GM12878 (cell line): Measurements from ENCODE around the gene NECAB3. TPM values are rescaled to one million over a fixed set of nuclear protein-coding genes. Genes with fewer than 3 reads are reported as not detected.

Experiments used
- ATAC-seq: fragments of 200-7000 bp; cut with Tn5 transposase; 3 replicates; pipeline ENCODE4 v1.9.1; 2020; ENCODE audit warnings: mild to moderate bottlenecking, moderate library complexity
- BruUV-seq: library from RNA; stranded (reverse); fragments of 400-500 nt; replicated peaks from 2 replicates; lab custom pipeline; 2021; lab: Mats Ljungman, UMichigan
- CTCF ChIA-PET: fragments of 300-600 bp; sonication (Branson Sonifier 250); formaldehyde crosslinking; extraction: SDS; loops from one replicate; lab custom pipeline; 2021; ENCODE audit warnings: inconsistent platforms; lab: Yijun Ruan, JAX
- POLR2A ChIA-PET: fragments of 350-600 bp; formaldehyde crosslinking; extraction: SDS; loops from one replicate; lab custom pipeline; 2021; ENCODE audit warnings: inconsistent platforms; lab: Charles Lee
- RAD21 ChIA-PET: fragments of 300-600 bp; sonication (Branson Sonifier 250); formaldehyde crosslinking; loops from one replicate; lab custom pipeline; 2023; ENCODE audit warnings: antibody characterized with exemption; ENCODE audit not compliant: unreplicated experiment; lab: Charles Lee
- SMC1A ChIA-PET: fragments of 300-600 bp; sonication (Branson Sonifier 250); formaldehyde crosslinking; loops from one replicate; lab custom pipeline; 2023; ENCODE audit not compliant: unreplicated experiment, uncharacterized antibody; lab: Charles Lee
- DNase-seq: peaks from one replicate; pipeline ENCODE4 v3.0.0-alpha.2; 2011; ENCODE audit warnings: low read depth, low spot score
- FAIRE-seq: peaks from 3 replicates; lab custom pipeline; 2011; peaks lifted over from hg19 to GRCh38; lab: Jason Lieb, UNC
- H2AFZ ChIP-seq: 2 replicates; pipeline ENCODE4 v1.6.0; 2011; ENCODE audit warnings: low read depth, low read length, control low read depth; ENCODE audit not compliant: control insufficient read depth
- H3K27ac ChIP-seq: 2 replicates; pipeline ENCODE4 v1.5.1; 2011; ENCODE audit warnings: control low read depth; ENCODE audit not compliant: control insufficient read depth, insufficient read depth
- H3K27me3 ChIP-seq, 2 experiments: replicated peaks in 1 of 2; 2 replicates each; pipeline versions ENCODE4 v1.6.0 to v1.6.1; 2011; ENCODE audit warnings: low read length in 1 of 2; ENCODE audit not compliant: control insufficient read depth in 2 of 2, insufficient read depth in 2 of 2
- H3K36me3 ChIP-seq, 2 experiments: 2 replicates each; pipeline ENCODE4 v1.5.1; 2011; ENCODE audit warnings: low read length in 1 of 2; ENCODE audit not compliant: control insufficient read depth in 2 of 2, insufficient read depth in 2 of 2
- H3K4me1 ChIP-seq: 2 replicates; pipeline ENCODE4 v1.6.1; 2011; ENCODE audit warnings: mild to moderate bottlenecking, low read length, moderate library complexity, mixed read lengths; ENCODE audit not compliant: control insufficient read depth, insufficient read depth
- H3K4me2 ChIP-seq: 2 replicates; pipeline ENCODE4 v1.6.0; 2011; ENCODE audit warnings: control low read depth; ENCODE audit not compliant: control insufficient read depth, insufficient read depth
- H3K4me3 ChIP-seq: fragments of 200-600 bp; sonication (generic); 2 replicates; pipeline ENCODE4 v1.5.1; 2016
- H3K79me2 ChIP-seq: 2 replicates; pipeline ENCODE4 v1.6.0; 2011; ENCODE audit warnings: low read length; ENCODE audit not compliant: control insufficient read depth, insufficient read depth
- H3K9ac ChIP-seq: 2 replicates; pipeline ENCODE4 v1.8.0; 2011; ENCODE audit warnings: low read length, control low read depth, mixed read lengths; ENCODE audit not compliant: control insufficient read depth, insufficient read depth
- H3K9me3 ChIP-seq: replicated peaks from 3 replicates; pipeline ENCODE4 v1.5.1; 2011; ENCODE audit warnings: mild to moderate bottlenecking, low read length; ENCODE audit not compliant: control insufficient read depth, insufficient read depth
- H4K20me1 ChIP-seq: 2 replicates; pipeline ENCODE4 v1.6.0; 2011; ENCODE audit not compliant: control insufficient read depth, insufficient read depth
- BCL11A ChIP-seq: IDR thresholded peaks from 2 replicates; pipeline ENCODE4 v1.6.1; 2011; ENCODE audit warnings: low read depth, low read length
- DPF2 ChIP-seq: fragments of 450-650 bp; IDR thresholded peaks from 2 replicates; pipeline ENCODE4 v1.6.1; 2017; ENCODE audit warnings: mild to moderate bottlenecking
- GATAD2B ChIP-seq: fragments of 450-650 bp; conservative IDR thresholded peaks from 2 replicates; pipeline ENCODE4 v1.6.1; 2017; ENCODE audit warnings: low read depth, mild to moderate bottlenecking, moderate library complexity
- JUND ChIP-seq: IDR thresholded peaks from 2 replicates; pipeline ENCODE4 v1.6.1; 2012; ENCODE audit warnings: low read depth, mild to moderate bottlenecking, low read length, improper control_type of control experiment, moderate library complexity
- KLF5 ChIP-seq: fragments of 450-650 bp; IDR thresholded peaks from 2 replicates; pipeline ENCODE4 v1.6.1; 2014; ENCODE audit warnings: mild to moderate bottlenecking; ENCODE audit not compliant: partially characterized antibody
- NFIC ChIP-seq: IDR thresholded peaks from 2 replicates; pipeline ENCODE4 v1.6.1; 2012; ENCODE audit warnings: low read depth, mild to moderate bottlenecking, inconsistent platforms, low read length, moderate library complexity
- NR2F1 ChIP-seq: fragments of 450-650 bp; conservative IDR thresholded peaks from 2 replicates; pipeline ENCODE4 v1.6.1; 2017; ENCODE audit warnings: mild to moderate bottlenecking
- PML ChIP-seq: IDR thresholded peaks from 2 replicates; pipeline ENCODE4 v1.6.1; 2012; ENCODE audit warnings: low read length, inconsistent platforms
- SUZ12 ChIP-seq: fragments of 200-600 bp; sonication (generic); IDR thresholded peaks from one replicate; pipeline ENCODE4 v1.6.1; 2018; ENCODE audit warnings: antibody characterized with exemption, mild to moderate bottlenecking; ENCODE audit not compliant: unreplicated experiment
- TARDBP ChIP-seq: IDR thresholded peaks from 2 replicates; pipeline ENCODE4 v1.6.1; 2016; ENCODE audit warnings: borderline replicate concordance
- ZBED1 ChIP-seq: IDR thresholded peaks from 2 replicates; pipeline ENCODE4 v1.6.1; 2016; ENCODE audit warnings: borderline replicate concordance
- ZNF274 ChIP-seq: IDR thresholded peaks from one replicate; pipeline ENCODE4 v1.8.0; 2011; ENCODE audit not compliant: insufficient read length, insufficient read depth
- ZZZ3 ChIP-seq: IDR thresholded peaks from 2 replicates; pipeline ENCODE4 v1.6.1; 2011; ENCODE audit warnings: low read depth; ENCODE audit not compliant: control insufficient read depth, insufficient read length
- WGBS: methylation state at CpG from one replicate; pipeline ENCODE4 v1.1.6; 2016; ENCODE audit warnings: low lambda C conversion rate; ENCODE audit not compliant: insufficient replicate concordance, insufficient coverage; ENCODE audit errors: missing lambda C conversion rate; 5-methylcytosine and 5-hydroxymethylcytosine counted together
- in situ Hi-C: fragments of 300-500 bp; cut with MboI; formaldehyde crosslinking; loops from 9 replicates; pipeline ENCODE4 v1.14.3; 2018; ENCODE audit warnings: mixed read lengths
- intact Hi-C: fragments of 100-400 bp; cut with micrococcal nuclease; formaldehyde crosslinking; loops from one replicate; pipeline ENCODE4 v1.14.2; 2022; ENCODE audit not compliant: unreplicated experiment
- polyA plus RNA-seq, 11 experiments: library from polyadenylated mRNA; depleted of rRNA in 4 of 11; unstranded in 6 of 11; stranded (reverse) in 5 of 11; fragments of >200 nt; fragmentation: Nextera tagmentation in 4 of 11; fragmentation: Illumina TruSeq in 1 of 11; extraction: Ambion mirVana in 4 of 11; extraction: Trizol in 1 of 11; gene quantifications; 1 replicate in 1 of 11; 2 replicates in 10 of 11; pipeline versions ENCODE4 v1.2.1 to v1.2.3, GENCODE V29; 2011 to 2016; ENCODE audit warnings: inconsistent platforms in 2 of 11, missing spikeins in 2 of 11, low read depth in 1 of 11
- total RNA-seq, 4 experiments: library from RNA; depleted of rRNA in 3 of 4; stranded (reverse); fragments of >200 nt in 3 of 4; fragmentation: Illumina TruSeq in 1 of 4; extraction: Trizol in 1 of 4; gene quantifications; 2 replicates each; pipeline versions ENCODE4 v1.2.1 to v1.2.3, GENCODE V29; 2013 to 2021
- TF ChIP-seq, protein P1 (sequence below): fragments of 450-650 bp; IDR thresholded peaks from 2 replicates; pipeline ENCODE4 v1.6.1; 2018; ENCODE audit warnings: mild to moderate bottlenecking, low read depth, moderate library complexity; ENCODE audit not compliant: partially characterized antibody
- TF ChIP-seq, protein P2 (sequence below): fragments of 450-650 bp; formaldehyde crosslinking; IDR thresholded peaks from 2 replicates; pipeline ENCODE4 v1.4.0; 2022; ENCODE audit warnings: mild to moderate bottlenecking, moderate library complexity
- TF ChIP-seq, protein P3 (sequence below): IDR thresholded peaks from 2 replicates; pipeline ENCODE4 v1.6.1; 2011; ENCODE audit warnings: borderline replicate concordance, low read depth, mild to moderate bottlenecking, moderate library complexity, mixed read lengths, low read length; ENCODE audit not compliant: insufficient read depth; ENCODE audit errors: extremely low read length

NECAB3 gene
- total and polyA plus RNA-seq, 10 of the 15 experiments (the other 5 are each of a cell fraction or from before 2014, with no cell fraction given): 0.21 to 17.0 (median 7.2) TPM

DNA sequence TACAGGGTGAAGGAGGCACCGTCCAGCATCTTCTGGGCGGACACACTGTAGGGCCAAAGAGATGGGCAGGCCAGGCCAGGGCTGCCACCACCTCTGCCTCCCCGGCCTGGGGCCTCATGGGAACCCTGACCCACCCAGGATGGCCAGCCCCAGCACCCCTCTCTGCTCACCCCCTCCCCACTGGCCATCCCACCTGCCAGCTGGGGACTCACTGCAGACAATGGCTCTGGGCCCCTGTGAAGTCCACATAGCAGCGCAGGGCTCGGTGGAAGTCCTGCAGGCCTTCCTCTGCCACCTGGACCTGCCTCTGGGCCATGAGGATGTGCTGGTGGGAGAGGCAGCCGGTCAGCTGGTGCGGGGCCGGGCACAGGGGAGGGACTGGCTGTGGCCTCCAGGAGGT, 15.7 kb downstream of the NECAB3 start:
- no TSS peak for BruUV-seq
- ATAC-seq: no peak
- Histone ChIP-seq H3K9ac (no peak overlapping the region), H3K4me2 (no peak overlapping the region), H3K9me3 (no peaks in the 10 kb centered on the region), H3K36me3 (no peaks in the 10 kb centered on the region), H2AFZ (no peak overlapping the region), H3K27ac (no peak overlapping the region), H4K20me1 (no peaks in the 10 kb centered on the region), H3K79me2 (no peaks in the 10 kb centered on the region), H3K4me1 (peaks cover 7% of the 10 kb centered on the region), H3K4me3 (no peak overlapping the region), H3K27me3 (peaks cover 0 to 2% of the 10 kb centered on the region in 2 experiments; a peak in 1 of 4 replicates)
- in situ Hi-C loops: no loop called here
- 88% methylated on average over 8 of the region's 8 CpGs for WGBS
- ChIA-PET CTCF (interaction anchor here (0.9 kb wide), 1 partner anchor 9 kb away, joined by 3 read pairs; no protein-coding TSS in a partner anchor), RAD21 (no interaction called here), SMC1A (no interaction called here), POLR2A (interaction anchor here (0.5 kb wide), 1 partner anchor 83 kb away, joined by 4 read pairs; no protein-coding TSS in a partner anchor)
- DNase-seq: no peak
- intact Hi-C loops: no loop called here
- no peak for FAIRE-seq
- TF ChIP-seq BCL11A (no peak), DPF2 (no peak), JUND (no peak), PML (no peak), TARDBP (no peak), ZNF274 (no peak), SUZ12 (no peak), ZZZ3 (no peak), ZBED1 (no peak), KLF5 (no peak), NR2F1 (no peak), GATAD2B (no peak), NFIC (no peak)
- TF ChIP-seq, protein P1, sequence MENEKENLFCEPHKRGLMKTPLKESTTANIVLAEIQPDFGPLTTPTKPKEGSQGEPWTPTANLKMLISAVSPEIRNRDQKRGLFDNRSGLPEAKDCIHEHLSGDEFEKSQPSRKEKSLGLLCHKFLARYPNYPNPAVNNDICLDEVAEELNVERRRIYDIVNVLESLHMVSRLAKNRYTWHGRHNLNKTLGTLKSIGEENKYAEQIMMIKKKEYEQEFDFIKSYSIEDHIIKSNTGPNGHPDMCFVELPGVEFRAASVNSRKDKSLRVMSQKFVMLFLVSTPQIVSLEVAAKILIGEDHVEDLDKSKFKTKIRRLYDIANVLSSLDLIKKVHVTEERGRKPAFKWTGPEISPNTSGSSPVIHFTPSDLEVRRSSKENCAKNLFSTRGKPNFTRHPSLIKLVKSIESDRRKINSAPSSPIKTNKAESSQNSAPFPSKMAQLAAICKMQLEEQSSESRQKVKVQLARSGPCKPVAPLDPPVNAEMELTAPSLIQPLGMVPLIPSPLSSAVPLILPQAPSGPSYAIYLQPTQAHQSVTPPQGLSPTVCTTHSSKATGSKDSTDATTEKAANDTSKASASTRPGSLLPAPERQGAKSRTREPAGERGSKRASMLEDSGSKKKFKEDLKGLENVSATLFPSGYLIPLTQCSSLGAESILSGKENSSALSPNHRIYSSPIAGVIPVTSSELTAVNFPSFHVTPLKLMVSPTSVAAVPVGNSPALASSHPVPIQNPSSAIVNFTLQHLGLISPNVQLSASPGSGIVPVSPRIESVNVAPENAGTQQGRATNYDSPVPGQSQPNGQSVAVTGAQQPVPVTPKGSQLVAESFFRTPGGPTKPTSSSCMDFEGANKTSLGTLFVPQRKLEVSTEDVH: no peak
- TF ChIP-seq, protein P2, sequence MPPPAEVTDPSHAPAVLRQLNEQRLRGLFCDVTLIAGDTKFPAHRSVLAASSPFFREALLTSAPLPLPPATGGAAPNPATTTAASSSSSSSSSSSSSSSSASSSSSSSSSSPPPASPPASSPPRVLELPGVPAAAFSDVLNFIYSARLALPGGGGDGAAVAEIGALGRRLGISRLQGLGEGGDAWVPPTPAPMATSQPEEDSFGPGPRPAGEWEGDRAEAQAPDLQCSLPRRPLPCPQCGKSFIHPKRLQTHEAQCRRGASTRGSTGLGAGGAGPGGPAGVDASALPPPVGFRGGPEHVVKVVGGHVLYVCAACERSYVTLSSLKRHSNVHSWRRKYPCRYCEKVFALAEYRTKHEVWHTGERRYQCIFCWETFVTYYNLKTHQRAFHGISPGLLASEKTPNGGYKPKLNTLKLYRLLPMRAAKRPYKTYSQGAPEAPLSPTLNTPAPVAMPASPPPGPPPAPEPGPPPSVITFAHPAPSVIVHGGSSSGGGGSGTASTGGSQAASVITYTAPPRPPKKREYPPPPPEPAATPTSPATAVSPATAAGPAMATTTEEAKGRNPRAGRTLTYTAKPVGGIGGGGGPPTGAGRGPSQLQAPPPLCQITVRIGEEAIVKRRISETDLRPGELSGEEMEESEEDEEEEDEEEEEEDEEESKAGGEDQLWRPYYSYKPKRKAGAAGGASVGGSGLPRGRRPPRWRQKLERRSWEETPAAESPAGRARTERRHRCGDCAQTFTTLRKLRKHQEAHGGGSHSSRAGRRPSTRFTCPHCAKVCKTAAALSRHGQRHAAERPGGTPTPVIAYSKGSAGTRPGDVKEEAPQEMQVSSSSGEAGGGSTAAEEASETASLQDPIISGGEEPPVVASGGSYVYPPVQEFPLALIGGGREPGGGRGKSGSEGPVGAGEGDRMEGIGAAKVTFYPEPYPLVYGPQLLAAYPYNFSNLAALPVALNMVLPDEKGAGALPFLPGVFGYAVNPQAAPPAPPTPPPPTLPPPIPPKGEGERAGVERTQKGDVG (CRISPR knock-in tag): no peak
- TF ChIP-seq, protein P3, sequence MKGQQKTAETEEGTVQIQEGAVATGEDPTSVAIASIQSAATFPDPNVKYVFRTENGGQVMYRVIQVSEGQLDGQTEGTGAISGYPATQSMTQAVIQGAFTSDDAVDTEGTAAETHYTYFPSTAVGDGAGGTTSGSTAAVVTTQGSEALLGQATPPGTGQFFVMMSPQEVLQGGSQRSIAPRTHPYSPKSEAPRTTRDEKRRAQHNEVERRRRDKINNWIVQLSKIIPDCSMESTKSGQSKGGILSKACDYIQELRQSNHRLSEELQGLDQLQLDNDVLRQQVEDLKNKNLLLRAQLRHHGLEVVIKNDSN: no peak
